Measurements from ENCODE around the gene DEDD2.
A peak's percentile ranks its signal among the peaks of the same experiment; 100 is the strongest.

DEDD2 gene

DNA sequence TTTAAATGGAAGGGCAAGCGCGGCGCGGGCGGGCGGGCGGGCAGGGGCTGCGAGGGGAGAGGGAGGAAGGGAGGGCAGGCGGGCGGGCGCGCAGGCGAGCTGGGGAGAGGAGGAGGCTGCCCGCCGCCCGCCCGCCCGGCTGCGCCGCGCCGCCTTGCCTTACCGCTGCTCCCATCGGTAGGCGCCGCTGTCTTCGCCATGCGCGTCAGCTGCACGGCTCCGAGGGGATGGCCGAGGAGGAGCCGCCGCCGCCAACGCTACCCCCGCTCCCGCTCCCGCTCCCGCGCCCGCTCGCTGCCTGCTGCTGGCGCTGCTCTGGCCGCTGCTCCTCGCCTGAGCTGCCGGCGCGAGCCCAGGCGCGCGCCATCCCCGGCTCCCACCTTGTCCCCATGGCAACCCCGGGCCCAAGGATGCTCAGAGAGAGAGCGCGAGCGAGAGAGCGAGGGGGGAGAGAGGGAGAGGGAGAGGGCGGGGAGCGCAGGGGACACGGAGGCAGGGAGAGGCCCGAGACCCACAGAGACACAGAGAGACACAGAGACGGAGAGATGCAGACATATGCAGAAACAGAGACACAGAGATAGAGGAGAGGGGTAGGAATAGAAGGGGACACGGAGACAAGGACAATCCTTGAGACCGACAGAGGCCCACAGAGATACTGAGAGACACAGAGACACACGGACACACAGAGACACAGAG, 40.3 kb downstream of the DEDD2 start:
- Histone ChIP-seq H4K20me1 (ENCODE audit: insufficient read depth, low read length, poor library complexity, severe bottlenecking) (no peaks in the 10 kb centered on the region), H3K79me2 (ENCODE audit: insufficient read depth, low read length) (no peaks in the 10 kb centered on the region), H3K9me3 (ENCODE audit: insufficient read depth, low read depth, low read length) (no peaks in the 10 kb centered on the region), H3K9ac (ENCODE audit: low read depth, low read length, poor library complexity, severe bottlenecking) (no peak overlapping the region), H3K27me3 (ENCODE audit: insufficient read depth, low read length, poor library complexity, severe bottlenecking) (peaks cover 24% of the 10 kb centered on the region), H3K4me1 (ENCODE audit: insufficient read depth, low read length, poor library complexity, severe bottlenecking) (no peaks in the 10 kb centered on the region), H3K9me2 (replicated peaks; ENCODE audit: low read depth, low read length) (no peaks in the 10 kb centered on the region), H3K4me3 (ENCODE audit: low read length, poor library complexity, severe bottlenecking) (peak overlapping the region; percentile 66), H3K4me2 (ENCODE audit: low read depth, low read length, poor library complexity, severe bottlenecking) (peak overlapping the region; percentile 76), H2AFZ (ENCODE audit: low read length) (peak overlapping the region; percentile 65; the same call in 1 of the 2 replicates), H3F3A (ENCODE audit: low read depth) (no peaks in the 10 kb centered on the region), H3K36me3 (ENCODE audit: insufficient read depth, low read length) (no peaks in the 10 kb centered on the region)
- no peak for TF ChIP-seq EZH2phosphoT487 (IDR thresholded peaks at IDR 0.05; ENCODE audit: borderline replicate concordance)
- TF ChIP-seq, protein P1, sequence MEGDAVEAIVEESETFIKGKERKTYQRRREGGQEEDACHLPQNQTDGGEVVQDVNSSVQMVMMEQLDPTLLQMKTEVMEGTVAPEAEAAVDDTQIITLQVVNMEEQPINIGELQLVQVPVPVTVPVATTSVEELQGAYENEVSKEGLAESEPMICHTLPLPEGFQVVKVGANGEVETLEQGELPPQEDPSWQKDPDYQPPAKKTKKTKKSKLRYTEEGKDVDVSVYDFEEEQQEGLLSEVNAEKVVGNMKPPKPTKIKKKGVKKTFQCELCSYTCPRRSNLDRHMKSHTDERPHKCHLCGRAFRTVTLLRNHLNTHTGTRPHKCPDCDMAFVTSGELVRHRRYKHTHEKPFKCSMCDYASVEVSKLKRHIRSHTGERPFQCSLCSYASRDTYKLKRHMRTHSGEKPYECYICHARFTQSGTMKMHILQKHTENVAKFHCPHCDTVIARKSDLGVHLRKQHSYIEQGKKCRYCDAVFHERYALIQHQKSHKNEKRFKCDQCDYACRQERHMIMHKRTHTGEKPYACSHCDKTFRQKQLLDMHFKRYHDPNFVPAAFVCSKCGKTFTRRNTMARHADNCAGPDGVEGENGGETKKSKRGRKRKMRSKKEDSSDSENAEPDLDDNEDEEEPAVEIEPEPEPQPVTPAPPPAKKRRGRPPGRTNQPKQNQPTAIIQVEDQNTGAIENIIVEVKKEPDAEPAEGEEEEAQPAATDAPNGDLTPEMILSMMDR (conservative IDR thresholded peaks at IDR 0.05; ENCODE audit: low read length) = peak; percentile 31

DNA sequence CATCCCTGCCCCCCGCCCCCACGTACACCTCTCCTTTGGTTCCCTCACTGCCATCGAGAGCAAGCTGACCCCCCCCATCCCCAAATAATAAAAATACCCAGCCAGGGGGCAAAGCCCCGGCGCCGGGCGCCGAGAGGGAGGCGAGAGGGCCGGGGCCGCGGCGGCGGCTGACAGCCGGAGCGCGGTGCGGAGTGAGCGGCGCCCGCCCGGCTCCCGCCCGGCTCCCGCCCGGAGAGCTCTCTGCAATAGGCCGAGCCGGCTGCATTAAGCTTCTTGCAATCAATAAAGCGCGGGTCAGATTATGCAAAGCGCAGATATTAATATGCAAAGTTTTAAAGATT, 40.9 kb downstream of the DEDD2 start:
- Histone ChIP-seq H2AFZ (ENCODE audit: low read length) (no peak overlapping the region), H3F3A (ENCODE audit: low read depth) (no peaks in the 10 kb centered on the region), H3K79me2 (ENCODE audit: insufficient read depth, low read length) (no peaks in the 10 kb centered on the region), H3K27me3 (ENCODE audit: insufficient read depth, low read length, poor library complexity, severe bottlenecking) (peaks cover 24% of the 10 kb centered on the region), H3K9ac (ENCODE audit: low read depth, low read length, poor library complexity, severe bottlenecking) (no peak overlapping the region), H3K9me2 (replicated peaks; ENCODE audit: low read depth, low read length) (no peaks in the 10 kb centered on the region), H3K4me2 (ENCODE audit: low read depth, low read length, poor library complexity, severe bottlenecking) (peak overlapping the region; percentile 76), H4K20me1 (ENCODE audit: insufficient read depth, low read length, poor library complexity, severe bottlenecking) (no peaks in the 10 kb centered on the region), H3K4me3 (ENCODE audit: low read length, poor library complexity, severe bottlenecking) (peak overlapping the region; percentile 66), H3K36me3 (ENCODE audit: insufficient read depth, low read length) (no peaks in the 10 kb centered on the region), H3K9me3 (ENCODE audit: insufficient read depth, low read depth, low read length) (no peaks in the 10 kb centered on the region), H3K4me1 (ENCODE audit: insufficient read depth, low read length, poor library complexity, severe bottlenecking) (no peaks in the 10 kb centered on the region)
- TF ChIP-seq EZH2phosphoT487 (IDR thresholded peaks at IDR 0.05; ENCODE audit: borderline replicate concordance) = no peak
- TF ChIP-seq, protein P1 (conservative IDR thresholded peaks at IDR 0.05; ENCODE audit: low read length) = no peak

DNA sequence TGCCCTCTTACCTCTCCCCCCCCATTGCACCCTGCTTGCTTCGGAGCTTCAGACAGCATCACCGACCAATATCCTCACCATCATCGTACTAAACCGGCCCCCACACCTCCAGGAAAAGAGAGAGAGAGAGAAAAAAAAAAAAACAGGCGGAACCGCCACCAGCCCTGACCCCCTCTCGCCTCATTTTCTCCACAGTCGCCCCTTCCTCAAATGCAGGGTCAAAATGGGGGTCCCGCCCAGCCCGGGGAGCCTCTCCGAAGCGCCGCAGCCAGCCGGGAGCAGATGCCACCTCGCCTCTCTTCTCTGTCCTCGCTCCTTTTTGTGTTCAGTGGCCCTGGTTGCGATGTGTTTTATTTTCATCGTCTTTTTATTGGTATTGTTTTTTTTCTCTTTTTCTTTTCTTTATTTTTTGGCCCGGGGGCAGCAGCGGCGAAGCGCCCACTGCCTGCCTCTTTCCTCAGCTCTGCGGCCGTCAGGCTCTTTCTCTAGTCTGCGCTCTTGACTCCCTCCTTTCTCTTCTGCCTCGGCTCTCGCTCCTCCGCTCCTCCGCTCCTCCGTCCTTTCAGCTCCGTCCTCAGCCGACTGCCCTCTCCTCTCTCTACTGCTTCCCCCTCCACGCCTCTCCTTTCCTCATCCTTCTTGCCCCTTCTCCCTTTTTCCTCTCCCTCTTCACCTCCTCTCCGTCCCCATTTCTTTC, 41.4 kb downstream of the DEDD2 start:
- Histone ChIP-seq H3K9ac (ENCODE audit: low read depth, low read length, poor library complexity, severe bottlenecking) (no peak overlapping the region), H3K4me2 (ENCODE audit: low read depth, low read length, poor library complexity, severe bottlenecking) (peak overlapping the region; percentile 76)

More for the DNA sequence above, 41.4 kb downstream of the DEDD2 start:
- no peaks in the 10 kb centered on the region for H3K36me3 ChIP-seq (ENCODE audit: insufficient read depth, low read length)
- H3K4me1 ChIP-seq (ENCODE audit: insufficient read depth, low read length, poor library complexity, severe bottlenecking) = no peaks in the 10 kb centered on the region
- no peaks in the 10 kb centered on the region for H3K9me2 ChIP-seq (replicated peaks; ENCODE audit: low read depth, low read length)
- H3K4me3 ChIP-seq (ENCODE audit: low read length, poor library complexity, severe bottlenecking) = peak overlapping the region; percentile 66
- H3K79me2 ChIP-seq (ENCODE audit: insufficient read depth, low read length) = no peaks in the 10 kb centered on the region
- H2AFZ ChIP-seq (ENCODE audit: low read length) = no peak overlapping the region
- H3F3A ChIP-seq (ENCODE audit: low read depth) = no peaks in the 10 kb centered on the region
- H3K9me3 ChIP-seq (ENCODE audit: insufficient read depth, low read depth, low read length) = no peaks in the 10 kb centered on the region
- TF ChIP-seq, protein P1 (conservative IDR thresholded peaks at IDR 0.05; ENCODE audit: low read length) = no peak
- no peak for TF ChIP-seq EZH2phosphoT487 (IDR thresholded peaks at IDR 0.05; ENCODE audit: borderline replicate concordance)
- H4K20me1 ChIP-seq (ENCODE audit: insufficient read depth, low read length, poor library complexity, severe bottlenecking) = no peaks in the 10 kb centered on the region
- peaks cover 24% of the 10 kb centered on the region for H3K27me3 ChIP-seq (ENCODE audit: insufficient read depth, low read length, poor library complexity, severe bottlenecking)

All from Loucy (cell line).